ENCODE results near the gene ZNF181.
A peak's percentile ranks its signal among the peaks of the same experiment; 100 is the strongest.
"Not testable (repeated sequence)": the region's sequence is repeated elsewhere in the genome, so short reads cannot be mapped to it uniquely, and the experiment has no call there.

The ZNF181 gene

DNA sequence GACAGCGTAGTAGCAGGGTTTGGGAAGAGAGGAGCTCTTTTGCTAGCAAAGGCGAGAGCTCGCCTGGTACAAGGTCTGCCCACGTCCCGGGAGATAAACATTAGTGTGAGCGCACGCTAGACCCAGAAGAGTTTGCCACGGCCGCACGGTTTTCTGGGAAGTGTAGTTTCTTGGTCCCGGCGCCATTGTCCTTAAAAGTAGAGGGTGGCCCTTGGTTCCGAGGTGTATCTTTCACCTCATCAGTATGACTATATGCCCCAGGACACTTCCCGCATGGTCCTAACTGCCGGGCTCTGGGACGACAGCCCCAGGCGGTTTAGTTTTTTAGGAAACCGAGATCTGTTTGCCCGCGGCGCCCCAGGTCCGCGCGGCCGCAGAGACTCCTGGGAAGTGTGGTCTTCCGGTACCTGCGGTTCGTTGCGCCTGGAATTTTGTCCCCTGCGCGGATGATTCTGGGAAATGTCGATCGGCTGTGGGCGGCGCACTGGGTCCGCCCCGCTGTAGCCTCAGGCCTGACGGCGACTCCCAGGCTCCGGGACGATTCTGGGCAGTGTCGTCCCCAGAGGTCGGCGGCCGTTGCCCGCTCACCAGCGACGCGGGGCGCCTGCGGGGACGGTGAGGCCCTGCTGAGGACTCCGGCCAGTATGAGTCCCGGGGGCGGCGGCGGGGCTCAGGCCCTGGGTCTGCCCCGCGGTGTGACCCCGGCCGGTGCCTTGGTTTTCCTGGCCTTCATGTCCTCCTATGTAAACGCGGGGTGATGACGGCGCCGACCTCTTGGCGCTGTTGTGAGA is at the start of gene ZNF181:
Gene ZNF181 (plus strand): TSS at position 498 of the 791 bp plus-strand sequence. CDS start 795 bp downstream, outside the sequence.
- DNase-seq = peak; percentile 83

GRCh38 chr19:34685266-34685665 is 48.8 kb upstream of the ZNF181 start:
- not testable (repeated sequence) for DNase-seq

- no peak for DNase-seq
Measured at GRCh38 chr19:34686455-34686854, 47.6 kb upstream of the ZNF181 start.

DNA sequence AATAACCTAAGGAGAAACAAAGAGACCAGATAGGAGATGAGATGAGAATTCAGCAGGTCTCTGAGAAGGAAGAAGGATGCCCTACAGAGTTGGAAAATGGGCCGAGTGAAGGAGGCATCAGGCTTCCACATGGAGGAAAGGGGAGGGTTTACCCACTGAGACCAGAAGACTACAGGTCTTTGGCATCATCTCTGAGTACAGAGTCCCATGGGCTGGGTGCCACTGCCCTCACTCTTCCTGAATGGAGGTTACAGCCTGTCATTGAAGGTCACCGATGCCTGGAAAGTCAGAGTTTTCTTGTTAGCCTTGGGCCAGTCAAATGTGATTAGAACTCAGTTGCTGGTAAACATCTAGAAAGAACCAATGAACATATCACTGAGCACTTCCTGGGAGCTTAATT is 46.7 kb upstream of the ZNF181 start:
- DNase-seq = no peak

DNA sequence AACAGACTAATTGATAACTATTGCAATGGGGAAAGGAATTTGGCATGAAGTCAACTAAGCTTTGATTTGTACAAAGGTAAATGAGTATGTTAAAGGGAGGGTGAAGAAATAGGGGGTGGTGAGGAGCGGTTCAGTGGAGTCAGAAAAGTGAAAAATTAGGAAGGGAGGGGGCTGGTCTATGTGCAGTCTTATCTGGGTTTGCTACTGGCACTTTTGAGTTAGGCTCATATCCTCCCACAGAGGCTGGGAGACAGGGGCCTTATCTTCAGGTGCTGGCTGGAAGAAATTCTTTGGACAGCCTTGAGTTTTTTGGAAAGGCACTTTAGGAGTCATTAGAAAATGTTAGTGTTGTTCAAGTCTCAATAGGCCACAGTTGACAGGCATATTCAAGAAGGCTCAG is 45.5 kb upstream of the ZNF181 start:
- no peak for DNase-seq

DNA sequence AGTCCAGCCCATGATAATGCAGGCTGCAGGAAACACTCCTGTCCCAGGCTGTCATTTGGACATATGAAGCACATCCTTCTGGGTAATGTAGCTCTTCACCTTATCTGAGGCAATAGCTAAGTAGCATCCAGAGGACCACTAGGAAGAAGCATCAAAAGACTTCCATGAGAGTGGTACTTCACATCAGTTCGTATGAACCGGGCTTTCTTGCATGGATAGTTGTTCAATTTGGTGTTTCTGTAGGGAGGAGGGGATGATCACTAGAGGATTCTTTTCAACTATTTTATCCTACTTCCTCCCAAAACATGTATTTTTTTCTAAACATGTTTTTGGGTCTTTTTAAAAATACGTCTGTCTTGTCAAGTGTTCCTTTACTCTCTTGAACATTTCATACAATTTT is 43.7 kb upstream of the ZNF181 start:
- DNase-seq = no peak

GRCh38 chr19:34692549-34692948 is 41.5 kb upstream of the ZNF181 start:
- no peak for DNase-seq

- DNase-seq = peak; percentile 10
Measured at GRCh38 chr19:34707661-34708060, 26.4 kb upstream of the ZNF181 start.

DNA sequence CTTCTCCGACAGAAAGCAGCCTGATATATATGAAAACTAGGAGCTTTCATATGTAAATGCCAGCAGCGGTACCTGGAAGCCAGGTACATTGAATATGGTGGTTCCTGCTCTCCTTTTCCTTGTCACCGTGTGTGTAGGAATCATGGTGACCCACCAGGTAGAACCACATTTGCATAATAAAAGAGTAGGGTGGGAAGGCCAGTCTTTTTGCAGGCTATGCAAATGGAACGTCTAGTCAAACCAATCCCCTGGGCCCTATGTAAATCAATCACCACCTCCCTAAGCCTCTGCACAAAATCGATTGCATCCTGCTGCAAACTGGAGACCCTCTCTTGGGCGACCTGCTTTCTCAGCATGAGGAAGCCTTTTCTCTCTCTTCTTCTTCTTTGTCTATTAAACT is 22.2 kb upstream of the ZNF181 start:
- DNase-seq = no peak

GRCh38 chr19:34712395-34713261 is 21.4 kb upstream of the ZNF181 start:
- peak; percentile 48 for DNase-seq

DNA sequence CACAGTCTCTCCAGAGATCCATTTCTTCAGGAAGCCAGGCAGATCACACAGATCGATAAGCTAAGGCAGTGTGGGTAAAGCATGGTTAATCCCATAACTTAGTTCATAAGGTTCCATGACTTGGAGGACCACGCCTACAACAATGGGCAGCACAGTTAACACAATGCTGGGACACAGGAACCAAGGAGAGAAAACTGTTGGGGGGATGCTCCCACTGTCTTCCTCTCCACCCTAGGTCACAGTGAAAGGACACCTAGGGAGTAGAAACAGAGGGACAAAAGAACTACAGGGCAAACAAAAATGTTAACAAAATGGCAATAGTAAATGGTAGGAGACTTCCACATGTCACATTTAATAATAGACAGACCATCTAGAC is 20.8 kb upstream of the ZNF181 start:
- DNase-seq = no peak

DNA sequence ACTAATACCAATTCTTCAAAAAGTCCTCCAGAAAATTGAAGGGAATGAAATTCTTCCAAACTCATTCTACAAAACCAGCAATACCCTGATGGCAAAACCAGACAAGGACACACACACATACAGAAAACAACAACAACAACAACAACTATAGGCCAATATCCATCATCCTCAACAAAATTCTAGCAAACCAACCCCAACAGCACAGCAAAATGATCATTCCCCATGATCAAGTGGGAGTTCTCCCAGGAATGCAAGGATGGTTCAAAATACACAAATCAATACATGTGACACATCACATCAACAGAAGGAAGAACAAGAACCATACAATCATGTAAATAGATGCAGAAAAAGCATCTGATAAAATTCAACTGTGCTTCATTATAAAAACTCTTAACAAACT is 18.7 kb upstream of the ZNF181 start:
- no peak for DNase-seq

- DNase-seq = no peak
Measured at GRCh38 chr19:34722353-34722752, 11.7 kb upstream of the ZNF181 start.

DNA sequence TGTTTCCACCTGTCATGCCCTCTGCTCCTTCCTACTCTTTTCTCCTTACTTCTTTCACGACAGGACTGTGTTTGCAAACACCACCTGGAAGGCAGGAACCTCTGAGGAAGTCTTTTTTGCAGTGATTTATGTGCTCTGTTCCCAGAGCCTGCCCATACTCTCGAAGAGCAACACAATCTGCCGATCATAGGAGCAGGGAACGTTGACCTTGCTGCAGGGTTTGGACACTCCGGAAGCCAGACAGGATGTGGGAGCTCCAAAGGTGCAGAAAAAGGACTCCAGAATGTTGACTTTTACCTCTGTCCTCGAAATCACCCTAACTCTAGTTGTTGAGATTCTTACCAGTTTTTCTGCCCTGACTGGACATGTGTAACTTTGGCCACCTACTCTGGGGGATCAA is 8.6 kb upstream of the ZNF181 start:
- DNase-seq = no peak

- no peak for DNase-seq
Measured at GRCh38 chr19:34731019-34731829, 2.8 kb upstream of the ZNF181 start.

DNA sequence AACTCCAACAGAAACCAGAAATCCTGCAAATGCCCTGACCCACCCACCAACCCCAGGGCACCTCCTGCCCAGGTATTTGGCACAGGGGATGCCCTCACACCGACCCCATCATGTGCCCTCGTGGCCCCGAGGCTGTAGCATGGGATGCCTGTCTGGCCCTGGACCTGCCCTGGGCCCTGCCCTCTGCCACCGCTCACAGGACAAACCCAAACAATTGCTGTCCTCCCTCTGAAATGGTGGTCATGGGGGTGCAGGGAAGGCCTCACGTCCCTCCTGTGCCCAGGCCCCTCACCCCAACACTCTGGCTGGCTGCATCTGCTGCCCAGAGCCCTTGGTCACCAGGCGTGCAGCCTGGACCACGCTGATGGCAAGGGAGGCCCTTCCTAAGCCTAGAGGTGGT is 2.1 kb upstream of the ZNF181 start:
- no peak for DNase-seq

GRCh38 chr19:34732612-34733211 is 1.3 kb upstream of the ZNF181 start:
- no peak for DNase-seq

DNA sequence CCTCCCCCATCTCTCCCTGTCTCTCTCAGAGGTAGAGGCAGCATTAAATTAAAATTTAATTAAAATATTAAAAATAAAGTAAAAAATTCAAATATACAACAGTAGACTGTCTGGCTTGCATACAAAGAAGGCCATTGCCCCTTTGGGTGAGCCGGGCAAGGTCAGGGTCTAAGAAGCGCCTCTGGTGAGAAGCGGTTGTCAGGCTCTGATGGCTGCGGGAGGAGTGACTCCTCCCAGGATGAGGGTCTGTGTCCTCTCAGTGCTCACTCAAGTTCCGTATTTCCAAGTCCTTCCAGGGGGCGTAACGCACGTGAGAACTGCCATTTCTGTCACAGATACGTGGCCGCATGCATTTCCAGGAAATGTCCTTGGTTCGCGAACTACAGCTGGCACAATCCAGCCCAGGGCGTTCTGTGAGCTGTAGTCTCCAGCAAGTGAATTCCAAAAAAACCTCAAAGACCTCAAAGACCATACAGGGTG is 737 bp upstream of the ZNF181 start:
- DNase-seq = no peak

- peak; percentile 83 for DNase-seq
Measured at GRCh38 chr19:34734537-34735103, 577 bp downstream of the ZNF181 start.

DNA sequence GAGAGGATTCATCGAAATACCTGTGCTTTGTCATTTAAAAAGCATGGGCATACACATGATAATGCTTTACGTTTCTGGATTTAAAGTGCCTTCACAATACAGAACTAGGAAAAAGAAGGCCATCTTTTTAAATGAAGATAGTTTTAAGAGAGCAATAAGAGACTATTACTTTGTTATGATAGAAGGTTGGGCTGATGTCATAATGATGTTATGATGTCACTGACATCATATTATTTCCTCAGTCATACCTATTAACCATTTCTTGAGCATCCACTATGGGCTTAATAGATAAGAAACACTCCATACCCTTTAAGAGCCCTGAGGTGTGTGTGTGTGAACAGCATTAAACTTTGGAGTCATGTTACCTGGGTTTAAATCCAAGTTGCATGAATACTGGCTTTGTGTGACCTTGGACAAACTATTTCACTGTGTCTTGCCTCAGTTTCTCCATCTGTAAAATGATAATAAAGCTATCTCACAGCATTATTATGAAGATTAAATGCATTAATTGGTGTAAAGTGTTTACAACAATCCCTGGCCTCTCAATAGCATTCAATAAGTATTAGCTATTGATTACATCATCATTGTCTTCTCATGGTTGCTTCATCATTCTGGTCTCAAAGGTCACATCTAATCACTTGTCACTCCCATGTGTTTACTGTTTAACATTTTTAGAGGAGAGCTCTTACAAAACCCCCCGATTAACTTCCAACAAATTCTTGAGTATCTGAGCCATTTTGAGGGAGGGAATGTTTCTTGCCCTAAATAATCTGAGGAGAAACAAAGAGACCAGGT is 11.1 kb downstream of the ZNF181 start:
- no peak for DNase-seq

- DNase-seq = no peak
Measured at GRCh38 chr19:34757441-34757840, 23.4 kb downstream of the ZNF181 start.

Measured in NCI-H774 (cell line).